Activated T-helper 1 cell treated with anti-CD3 and anti-CD28 coated beads, Interleukin-2, amount 50 U/mL, for 16 hours (primary cell): ENCODE data around the gene CEP112.
"Not testable (repeated sequence)": the region's sequence is repeated elsewhere in the genome, so short reads cannot be mapped to it uniquely, and the experiment has no call there.

ENCODE experiments used
- DNase-seq, 2 donors: peaks; one replicate each; pipeline ENCODE4 v3.0.0-alpha.2; 2020; ENCODE audit warnings: low read depth in 1 of 2, low spot score in 1 of 2

Gene CEP112

GRCh38 chr17:65841089-65841488, 350.8 kb downstream of the CEP112 start:
- DNase-seq = no peak

GRCh38 chr17:65837232-65837631, 354.7 kb downstream of the CEP112 start:
- DNase-seq = not testable (repeated sequence)

GRCh38 chr17:65833214-65833613, 358.7 kb downstream of the CEP112 start:
- no peak for DNase-seq

GRCh38 chr17:65830356-65830755, 361.6 kb downstream of the CEP112 start:
- no peak for DNase-seq

GRCh38 chr17:65826577-65826976, 365.4 kb downstream of the CEP112 start:
- DNase-seq = not testable (repeated sequence)

- no peak for DNase-seq
Measured at GRCh38 chr17:65824901-65825300, 367.0 kb downstream of the CEP112 start.

GRCh38 chr17:65823713-65824112, 368.2 kb downstream of the CEP112 start:
- DNase-seq = no peak

GRCh38 chr17:65820811-65821210, 371.1 kb downstream of the CEP112 start:
- DNase-seq = no peak

GRCh38 chr17:65820306-65820705, 371.6 kb downstream of the CEP112 start:
- no peak for DNase-seq

- DNase-seq = no peak
Measured at GRCh38 chr17:65819810-65820209, 372.1 kb downstream of the CEP112 start.

- DNase-seq = no peak
Measured at GRCh38 chr17:65817951-65818350, 374.0 kb downstream of the CEP112 start.

- no peak for DNase-seq
Measured at GRCh38 chr17:65814418-65814817, 377.5 kb downstream of the CEP112 start.

GRCh38 chr17:65813306-65813705, 378.6 kb downstream of the CEP112 start:
- DNase-seq = no peak

- no peak for DNase-seq
Measured at GRCh38 chr17:65811043-65811442, 380.9 kb downstream of the CEP112 start.

GRCh38 chr17:65809366-65809765, 382.6 kb downstream of the CEP112 start:
- no peak for DNase-seq

- not testable (repeated sequence) for DNase-seq
Measured at GRCh38 chr17:65808566-65808965, 383.4 kb downstream of the CEP112 start.

GRCh38 chr17:65807361-65807760, 384.6 kb downstream of the CEP112 start:
- DNase-seq = no peak

- DNase-seq = no peak
Measured at GRCh38 chr17:65801513-65801912, 390.4 kb downstream of the CEP112 start.

- DNase-seq = no peak
Measured at GRCh38 chr17:65800655-65801054, 391.3 kb downstream of the CEP112 start.

- no peak for DNase-seq
Measured at GRCh38 chr17:65799869-65800268, 392.1 kb downstream of the CEP112 start.

- DNase-seq = no peak
Measured at GRCh38 chr17:65799454-65799853, 392.5 kb downstream of the CEP112 start.

GRCh38 chr17:65797809-65798208, 394.1 kb downstream of the CEP112 start:
- DNase-seq = no peak

- no peak for DNase-seq
Measured at GRCh38 chr17:65797101-65797500, 394.8 kb downstream of the CEP112 start.

- DNase-seq = no peak
Measured at GRCh38 chr17:65794572-65794971, 397.4 kb downstream of the CEP112 start.
